ENCODE measurements around the gene STK32C. TPM values are rescaled to one million over a fixed set of nuclear protein-coding genes. Genes with fewer than 3 reads are reported as not detected.

Gene STK32C
- total and polyA plus RNA-seq, 2 of the 4 experiments (the other 2 are of a cell fraction) = 5.0 to 8.3 TPM

GRCh38 chr10:132258423-132258822 lies 49.3 kb downstream of the STK32C start:
- Histone ChIP-seq H3K79me1 (ENCODE audit: low read depth in 1 of 2, low read length in 2 of 2) (no peaks in the 10 kb centered on the region), H2BK120ac (ENCODE audit: low read depth, low read length) (no peak overlapping the region), H3K36me3 (ENCODE audit: control insufficient read depth, insufficient read depth, low read length) (no peaks in the 10 kb centered on the region), H3K56ac (ENCODE audit: extremely low read depth, insufficient read depth, low read length) (no peak overlapping the region), H3K4ac (ENCODE audit: low read depth, low read length) (no peak overlapping the region), H2AFZ (replicated peaks; ENCODE audit: low read length, poor library complexity) (no peak overlapping the region), H3K14ac (replicated peaks; ENCODE audit: low read depth, low read length) (no peak overlapping the region), H3K27ac (ENCODE audit: insufficient read depth, low read length) (no peak overlapping the region), H4K8ac (ENCODE audit: low read depth in 2 of 2, low read length in 2 of 2) (no peak overlapping the region), H3K9me1 (ENCODE audit: insufficient read depth, low read length) (no peaks in the 10 kb centered on the region), H3K4me2 (ENCODE audit: low read depth, low read length) (no peak overlapping the region), H4K5ac (ENCODE audit: low read depth, low read length) (no peak overlapping the region), H3K23ac (ENCODE audit: low read depth, low read length) (no peak overlapping the region), H3K27me3 (ENCODE audit: control insufficient read depth, insufficient read depth, low read length) (peaks cover 2% of the 10 kb centered on the region; the same call in 1 of the 2 replicates), H3K18ac (ENCODE audit: low read depth, low read length) (no peak overlapping the region), H2AK9ac (replicated peaks; ENCODE audit: low read depth, low read length, poor library complexity) (no peak overlapping the region), H3K9ac (ENCODE audit: low read depth, low read length) (no peak overlapping the region), H3K4me1 (ENCODE audit: control insufficient read depth, insufficient read depth, low read length) (no peaks in the 10 kb centered on the region; the same call in 1 of the 2 replicates), H2BK5ac (ENCODE audit: low read depth, low read length, poor library complexity, severe bottlenecking) (no peak overlapping the region), H2BK20ac (ENCODE audit: low read depth, low read length) (no peak overlapping the region), H2AK5ac (ENCODE audit: low read depth, low read length) (no peak overlapping the region), H4K20me1 (ENCODE audit: insufficient read depth, low read length) (no peaks in the 10 kb centered on the region), H3K9me3 (ENCODE audit: control insufficient read depth, insufficient read depth, low read length) (no peaks in the 10 kb centered on the region), H3K4me3 (ENCODE audit: insufficient read depth, low read depth, low read length) (no peak overlapping the region), H4K91ac (ENCODE audit: insufficient read depth, low read depth, low read length) (no peak overlapping the region), H2BK15ac (ENCODE audit: low read depth, low read length) (no peak overlapping the region)
- ChIA-PET CTCF (no interaction called here), POLR2A (ENCODE audit: unreplicated experiment) (no interaction called here)
- BruUV-seq (replicated peaks) = no TSS peak
- 76% methylated on average over 10 of the region's 23 CpGs; no CpG with 5 or more reads in 1 of the 2 experiments for WGBS, 2 experiments (ENCODE audit: extremely low coverage in 2 of 2, insufficient read length in 1 of 2)
- in situ Hi-C loops (cut with MboI; ENCODE audit: low sequenced_read_pairs) = no loop called here
- TF ChIP-seq RAD21 (IDR thresholded peaks at IDR 0.05; ENCODE audit: low read length) (no peak), SMC3 (IDR thresholded peaks at IDR 0.05; ENCODE audit: low read depth, low read length) (no peak), MAFK (IDR thresholded peaks at IDR 0.05; ENCODE audit: low read depth, low read length) (no peak)
- intact Hi-C loops (cut with micrococcal nuclease) = no loop called here
- DNase-seq (no peak), ATAC-seq (ENCODE audit: low read depth) (no peak)
- dilution Hi-C loops (cut with HindIII; ENCODE audit: low sequenced_read_pairs, unreplicated experiment) = no loop called here
